ENCODE measurements around the gene SLFNL1.

GRCh38 chr1:41033272-41033671 is 11.7 kb upstream of the SLFNL1 start:
- TF ChIP-seq POLR2AphosphoS5 (IDR thresholded peaks at IDR 0.05), result no peak
- no peak for TF ChIP-seq EP300 (IDR thresholded peaks at IDR 0.05)
- no peak for TF ChIP-seq CTCF (IDR thresholded peaks at IDR 0.05)

Measured in upper lobe of left lung (tissue), 4 donors.